Measurements from ENCODE around the gene CTIF.

- TF ChIP-seq CTCF (IDR thresholded peaks at IDR 0.05; ENCODE audit: low read depth, low read length) (no peak), EZH2phosphoT487 (IDR thresholded peaks at IDR 0.05; ENCODE audit: low read depth) (no peak)
Measured at GRCh38 chr18:48876590-48876989, 337.8 kb downstream of the CTIF start.
